HG03457 (cell line): ENCODE measurements around the gene SPSB3.

Experiments
- ATAC-seq: cut with Tn5 transposase; IDR thresholded peaks from one replicate; pipeline ENCODE4 v1.9.1; 2021; ENCODE audit warnings: moderate number of reproducible peaks; ENCODE audit not compliant: unreplicated experiment

SPSB3 gene

GRCh38 chr16:1765826-1766225 lies 16.5 kb downstream of the SPSB3 start:
- no peak for ATAC-seq

- ATAC-seq = no peak
Measured at GRCh38 chr16:1764971-1765370, 17.4 kb downstream of the SPSB3 start.

- ATAC-seq = no peak
Measured at GRCh38 chr16:1763521-1764511, 18.6 kb downstream of the SPSB3 start.

GRCh38 chr16:1762879-1763520 lies 19.4 kb downstream of the SPSB3 start:
- no peak for ATAC-seq

- no peak for ATAC-seq
Measured at GRCh38 chr16:1762196-1762878, 20.0 kb downstream of the SPSB3 start.

GRCh38 chr16:1761751-1762150 lies 20.6 kb downstream of the SPSB3 start:
- ATAC-seq = no peak

- no peak for ATAC-seq
Measured at GRCh38 chr16:1760911-1761310, 21.5 kb downstream of the SPSB3 start.

- ATAC-seq = no peak
Measured at GRCh38 chr16:1759511-1759910, 22.9 kb downstream of the SPSB3 start.

GRCh38 chr16:1758923-1759322 lies 23.4 kb downstream of the SPSB3 start:
- no peak for ATAC-seq

- no peak for ATAC-seq
Measured at GRCh38 chr16:1757714-1758461, 24.5 kb downstream of the SPSB3 start.

- ATAC-seq = no peak
Measured at GRCh38 chr16:1754204-1754603, 28.2 kb downstream of the SPSB3 start.

GRCh38 chr16:1752853-1753252 lies 29.5 kb downstream of the SPSB3 start:
- ATAC-seq = no peak

GRCh38 chr16:1751946-1752345 lies 30.4 kb downstream of the SPSB3 start:
- ATAC-seq = no peak

GRCh38 chr16:1749152-1750117 lies 32.9 kb downstream of the SPSB3 start:
- ATAC-seq = no peak

- no peak for ATAC-seq
Measured at GRCh38 chr16:1747934-1748333, 34.4 kb downstream of the SPSB3 start.

GRCh38 chr16:1746693-1747195 lies 35.6 kb downstream of the SPSB3 start:
- ATAC-seq = no peak

GRCh38 chr16:1745900-1746692 lies 36.3 kb downstream of the SPSB3 start:
- ATAC-seq = no peak

GRCh38 chr16:1745181-1745899 lies 37.0 kb downstream of the SPSB3 start:
- ATAC-seq = no peak
